CD4-positive, alpha-beta T cell treated with Interleukin-15 for 1 hour (primary cell): ENCODE measurements around the gene EFCAB9.
"Not testable (repeated sequence)": the region's sequence is repeated elsewhere in the genome, so short reads cannot be mapped to it uniquely, and the experiment has no call there.

ENCODE experiments used
- DNase-seq: peaks from one replicate; pipeline ENCODE4 v3.0.0-alpha.2; 2020

The EFCAB9 gene

GRCh38 chr5:172188893-172189692 lies 4.9 kb upstream of the EFCAB9 start:
- no peak for DNase-seq

GRCh38 chr5:172189693-172190296 lies 4.2 kb upstream of the EFCAB9 start:
- no peak for DNase-seq

GRCh38 chr5:172194985-172195774 lies 1.2 kb downstream of the EFCAB9 start:
- no peak for DNase-seq

- DNase-seq: not testable (repeated sequence)
Measured at GRCh38 chr5:172197775-172198174, 3.8 kb downstream of the EFCAB9 start.

- no peak for DNase-seq
Measured at GRCh38 chr5:172199446-172199845, 5.5 kb downstream of the EFCAB9 start.

GRCh38 chr5:172200476-172200875 lies 6.5 kb downstream of the EFCAB9 start:
- DNase-seq: no peak

GRCh38 chr5:172205984-172206383 lies 12.0 kb downstream of the EFCAB9 start:
- DNase-seq: not testable (repeated sequence)

GRCh38 chr5:172207511-172207910 lies 13.5 kb downstream of the EFCAB9 start:
- DNase-seq: no peak

GRCh38 chr5:172209714-172210113 lies 15.7 kb downstream of the EFCAB9 start:
- DNase-seq: no peak

GRCh38 chr5:172211676-172212075 lies 17.7 kb downstream of the EFCAB9 start:
- DNase-seq: no peak

GRCh38 chr5:172213126-172213525 lies 19.2 kb downstream of the EFCAB9 start:
- no peak for DNase-seq

- DNase-seq: no peak
Measured at GRCh38 chr5:172216345-172216744, 22.4 kb downstream of the EFCAB9 start.

GRCh38 chr5:172219296-172219695 lies 25.3 kb downstream of the EFCAB9 start:
- no peak for DNase-seq

- DNase-seq: no peak
Measured at GRCh38 chr5:172223901-172224873, 30.2 kb downstream of the EFCAB9 start.

- DNase-seq: no peak
Measured at GRCh38 chr5:172224996-172225395, 31.0 kb downstream of the EFCAB9 start.

- DNase-seq: no peak
Measured at GRCh38 chr5:172229904-172230303, 35.9 kb downstream of the EFCAB9 start.

GRCh38 chr5:172234031-172234430 lies 40.1 kb downstream of the EFCAB9 start:
- DNase-seq: no peak

GRCh38 chr5:172235132-172235780 lies 41.3 kb downstream of the EFCAB9 start:
- DNase-seq: no peak

GRCh38 chr5:172235827-172236736 lies 42.1 kb downstream of the EFCAB9 start:
- no peak for DNase-seq

GRCh38 chr5:172238334-172238733 lies 44.4 kb downstream of the EFCAB9 start:
- no peak for DNase-seq

GRCh38 chr5:172243302-172243701 lies 49.3 kb downstream of the EFCAB9 start:
- no peak for DNase-seq
